BE2C (cell line): ENCODE measurements around the gene NAA38.

ENCODE experiments used
- DNase-seq: peaks from one replicate; pipeline ENCODE4 v3.0.0-alpha.2; 2020
- H3K27me3 ChIP-seq: fragments of 250-450 bp; sonication (Bioruptor Pico); 2 replicates; pipeline ENCODE4 v1.5.1; 2020; ENCODE audit warnings: mild to moderate bottlenecking
- H3K36me3 ChIP-seq: fragments of 250-450 bp; sonication (Bioruptor Pico); 2 replicates; pipeline ENCODE4 v1.5.1; 2020; ENCODE audit warnings: mild to moderate bottlenecking
- H3K4me1 ChIP-seq: fragments of 250-450 bp; sonication (Bioruptor Pico); 2 replicates; pipeline ENCODE4 v1.5.1; 2020
- H3K4me3 ChIP-seq: 2 replicates; pipeline ENCODE4 v1.5.1; 2011; ENCODE audit warnings: low read depth, low read length
- H3K9me3 ChIP-seq: fragments of 250-450 bp; sonication (Bioruptor Pico); 2 replicates; pipeline ENCODE4 v1.5.1; 2020
- TF ChIP-seq, protein P1 (sequence below): IDR thresholded peaks from 2 replicates; pipeline ENCODE4 v1.5.1; 2012; ENCODE audit warnings: mild to moderate bottlenecking, low read depth, low read length

Gene NAA38

DNA sequence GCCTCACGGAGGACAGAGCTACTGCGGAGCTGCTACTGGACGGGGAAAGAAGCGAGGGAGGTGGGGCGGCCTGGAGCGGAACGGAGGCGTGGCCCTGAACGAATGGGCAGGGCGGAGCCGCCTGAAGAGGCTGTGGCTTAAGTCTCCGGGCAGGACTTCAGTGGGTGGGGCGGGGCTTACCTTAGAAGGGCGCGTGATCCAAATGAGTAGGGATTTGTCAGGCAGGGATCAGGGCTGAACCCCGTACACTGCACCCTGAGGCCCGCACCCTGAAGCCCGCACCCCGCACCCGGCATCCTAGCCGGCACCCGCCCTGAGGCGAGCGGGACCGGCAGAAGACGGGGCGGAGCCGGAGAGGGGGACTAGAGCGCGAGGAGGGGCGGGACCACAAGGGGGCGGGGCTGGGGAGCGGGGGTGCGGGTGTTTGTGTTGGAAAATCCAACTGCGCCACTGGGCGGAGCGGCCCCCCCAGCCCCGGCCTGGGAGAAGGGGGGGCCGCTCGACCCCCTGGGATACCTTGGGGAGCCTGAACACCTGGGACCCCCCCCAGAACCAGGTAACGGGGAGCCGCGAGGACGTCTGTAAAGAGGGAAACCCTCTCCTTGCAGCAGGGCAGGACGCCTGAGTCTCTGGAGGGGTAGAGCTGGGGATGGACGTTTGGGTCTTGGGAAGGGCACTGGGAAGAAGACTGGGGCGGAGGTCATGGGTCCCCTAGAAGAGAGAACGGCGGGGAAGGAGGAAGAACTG is 23.4 kb downstream of the NAA38 start, which contains the start of gene KDM6B:
KDM6B (plus strand) TSS at position 423 of the 747 bp plus-strand sequence. CDS start 11,338 bp downstream, outside the sequence.
- H3K4me1 ChIP-seq, result peaks cover 6% of the 10 kb centered on the region
- H3K36me3 ChIP-seq, result no peaks in the 10 kb centered on the region
- DNase-seq, result peak; percentile 84
- no peaks in the 10 kb centered on the region for H3K27me3 ChIP-seq
- H3K4me3 ChIP-seq, result peak within 1 kb of the TSS; percentile 56
- no peaks in the 10 kb centered on the region for H3K9me3 ChIP-seq
- TF ChIP-seq, protein P1, sequence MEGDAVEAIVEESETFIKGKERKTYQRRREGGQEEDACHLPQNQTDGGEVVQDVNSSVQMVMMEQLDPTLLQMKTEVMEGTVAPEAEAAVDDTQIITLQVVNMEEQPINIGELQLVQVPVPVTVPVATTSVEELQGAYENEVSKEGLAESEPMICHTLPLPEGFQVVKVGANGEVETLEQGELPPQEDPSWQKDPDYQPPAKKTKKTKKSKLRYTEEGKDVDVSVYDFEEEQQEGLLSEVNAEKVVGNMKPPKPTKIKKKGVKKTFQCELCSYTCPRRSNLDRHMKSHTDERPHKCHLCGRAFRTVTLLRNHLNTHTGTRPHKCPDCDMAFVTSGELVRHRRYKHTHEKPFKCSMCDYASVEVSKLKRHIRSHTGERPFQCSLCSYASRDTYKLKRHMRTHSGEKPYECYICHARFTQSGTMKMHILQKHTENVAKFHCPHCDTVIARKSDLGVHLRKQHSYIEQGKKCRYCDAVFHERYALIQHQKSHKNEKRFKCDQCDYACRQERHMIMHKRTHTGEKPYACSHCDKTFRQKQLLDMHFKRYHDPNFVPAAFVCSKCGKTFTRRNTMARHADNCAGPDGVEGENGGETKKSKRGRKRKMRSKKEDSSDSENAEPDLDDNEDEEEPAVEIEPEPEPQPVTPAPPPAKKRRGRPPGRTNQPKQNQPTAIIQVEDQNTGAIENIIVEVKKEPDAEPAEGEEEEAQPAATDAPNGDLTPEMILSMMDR, result no peak

DNA sequence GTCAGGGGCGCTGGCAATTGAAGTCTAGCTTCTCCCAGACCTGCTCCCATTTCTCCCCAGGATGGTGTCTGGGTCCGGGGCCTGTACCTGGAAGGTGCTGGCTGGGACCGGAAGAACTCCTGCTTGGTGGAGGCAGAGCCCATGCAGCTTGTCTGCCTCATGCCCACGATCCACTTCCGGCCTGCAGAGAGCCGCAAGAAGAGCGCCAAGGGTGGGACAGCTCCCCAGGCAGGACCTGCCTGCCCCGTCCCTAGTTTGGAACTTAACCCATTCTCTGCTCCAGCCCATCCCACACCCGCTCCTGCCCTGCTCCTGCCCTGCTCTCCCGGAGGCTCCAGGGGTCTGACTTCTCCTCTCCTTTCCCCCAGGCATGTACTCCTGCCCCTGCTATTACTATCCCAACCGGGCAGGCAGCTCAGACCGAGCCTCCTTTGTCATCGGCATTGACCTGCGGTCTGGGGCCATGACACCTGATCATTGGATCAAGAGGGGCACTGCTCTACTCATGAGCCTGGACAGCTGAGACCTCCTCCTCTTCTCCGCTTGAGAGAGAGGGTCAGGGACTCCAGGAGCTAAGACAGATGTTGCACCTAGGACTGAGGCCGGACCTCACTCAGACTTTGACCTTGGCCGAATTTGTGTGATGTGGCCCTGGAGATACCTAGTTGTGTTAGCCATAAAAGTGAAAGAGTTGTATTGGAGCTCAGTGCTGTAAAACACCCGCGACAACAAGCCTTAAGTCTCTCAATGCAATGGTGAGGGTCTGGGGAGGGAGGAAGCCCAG is 24.2 kb downstream of the NAA38 start:
- TF ChIP-seq, protein P1, result no peak
- Histone ChIP-seq H3K4me3 (peak overlapping the region; percentile 56), H3K27me3 (no peaks in the 10 kb centered on the region), H3K4me1 (peaks cover 4% of the 10 kb centered on the region), H3K9me3 (no peaks in the 10 kb centered on the region), H3K36me3 (no peaks in the 10 kb centered on the region)
- DNase-seq, result no peak

DNA sequence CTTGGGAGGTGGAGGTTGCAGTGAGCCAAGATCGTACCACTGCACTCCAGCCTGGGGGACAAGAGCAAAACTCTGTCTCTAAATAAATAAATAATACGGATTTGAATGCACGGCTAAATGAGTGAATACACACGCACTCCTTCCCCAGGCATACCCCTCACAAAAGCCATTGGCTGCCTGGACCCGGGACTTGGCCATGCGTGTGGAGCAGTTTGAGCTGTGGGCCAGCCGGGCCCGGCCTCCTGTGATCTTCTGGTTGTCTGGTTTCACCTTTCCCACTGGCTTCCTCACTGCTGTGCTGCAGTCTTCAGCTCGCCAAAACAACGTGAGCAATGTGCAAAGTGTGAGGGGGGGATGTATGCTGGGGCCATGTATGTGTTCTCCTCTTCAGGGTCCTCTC is 24.9 kb downstream of the NAA38 start:
- peaks cover 4% of the 10 kb centered on the region for H3K4me1 ChIP-seq
- no peak for DNase-seq
- TF ChIP-seq, protein P1, result no peak
- no peaks in the 10 kb centered on the region for H3K36me3 ChIP-seq
- no peaks in the 10 kb centered on the region for H3K9me3 ChIP-seq
- no peak overlapping the region for H3K4me3 ChIP-seq
- H3K27me3 ChIP-seq, result no peaks in the 10 kb centered on the region

DNA sequence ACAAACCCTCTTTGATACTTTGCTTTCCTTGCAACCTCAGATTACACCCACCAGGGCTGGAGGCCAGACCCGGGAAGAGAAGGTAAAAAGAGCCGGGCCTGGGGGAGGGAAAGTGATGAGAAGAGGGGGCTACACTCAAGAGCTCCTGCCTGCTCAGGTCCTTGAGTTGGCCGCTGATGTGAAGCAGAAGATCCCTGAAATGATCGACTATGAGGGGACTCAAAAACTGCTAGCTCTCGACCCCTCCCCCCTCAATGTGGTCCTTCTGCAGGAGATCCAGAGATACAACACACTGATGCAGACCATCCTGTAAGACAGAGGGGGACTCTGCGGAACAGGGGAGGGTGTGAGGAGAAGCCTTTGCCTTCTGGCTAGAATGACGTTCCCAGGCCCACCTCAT is 26.1 kb downstream of the NAA38 start:
- H3K4me3 ChIP-seq, result no peak overlapping the region
- no peak for DNase-seq
- H3K4me1 ChIP-seq, result peaks cover 4% of the 10 kb centered on the region
- TF ChIP-seq, protein P1, result no peak
- no peaks in the 10 kb centered on the region for H3K27me3 ChIP-seq
- H3K9me3 ChIP-seq, result no peaks in the 10 kb centered on the region
- no peaks in the 10 kb centered on the region for H3K36me3 ChIP-seq

DNA sequence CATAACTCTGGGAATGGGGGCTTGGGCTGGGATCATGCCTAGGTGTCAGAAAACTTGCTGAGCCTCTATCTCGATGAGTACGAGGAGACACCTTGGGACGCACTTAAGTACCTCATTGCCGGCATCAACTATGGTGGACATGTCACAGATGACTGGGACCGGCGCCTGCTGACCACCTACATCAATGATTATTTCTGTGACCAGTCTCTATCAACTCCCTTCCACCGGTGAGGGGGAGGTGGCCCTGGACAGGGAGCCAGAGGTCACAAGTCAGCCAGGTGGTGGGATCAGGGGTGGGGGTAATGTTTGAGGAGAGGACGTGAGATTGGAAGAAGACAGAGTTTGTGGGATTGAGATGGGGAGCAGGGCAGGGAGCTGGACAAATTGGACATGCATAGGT is 26.7 kb downstream of the NAA38 start:
- Histone ChIP-seq H3K4me1 (peaks cover 4% of the 10 kb centered on the region), H3K36me3 (no peaks in the 10 kb centered on the region), H3K27me3 (no peaks in the 10 kb centered on the region), H3K4me3 (no peak overlapping the region), H3K9me3 (no peaks in the 10 kb centered on the region)
- TF ChIP-seq, protein P1, result no peak
- no peak for DNase-seq
